ENCODE data around the gene SMAD6.

DNA sequence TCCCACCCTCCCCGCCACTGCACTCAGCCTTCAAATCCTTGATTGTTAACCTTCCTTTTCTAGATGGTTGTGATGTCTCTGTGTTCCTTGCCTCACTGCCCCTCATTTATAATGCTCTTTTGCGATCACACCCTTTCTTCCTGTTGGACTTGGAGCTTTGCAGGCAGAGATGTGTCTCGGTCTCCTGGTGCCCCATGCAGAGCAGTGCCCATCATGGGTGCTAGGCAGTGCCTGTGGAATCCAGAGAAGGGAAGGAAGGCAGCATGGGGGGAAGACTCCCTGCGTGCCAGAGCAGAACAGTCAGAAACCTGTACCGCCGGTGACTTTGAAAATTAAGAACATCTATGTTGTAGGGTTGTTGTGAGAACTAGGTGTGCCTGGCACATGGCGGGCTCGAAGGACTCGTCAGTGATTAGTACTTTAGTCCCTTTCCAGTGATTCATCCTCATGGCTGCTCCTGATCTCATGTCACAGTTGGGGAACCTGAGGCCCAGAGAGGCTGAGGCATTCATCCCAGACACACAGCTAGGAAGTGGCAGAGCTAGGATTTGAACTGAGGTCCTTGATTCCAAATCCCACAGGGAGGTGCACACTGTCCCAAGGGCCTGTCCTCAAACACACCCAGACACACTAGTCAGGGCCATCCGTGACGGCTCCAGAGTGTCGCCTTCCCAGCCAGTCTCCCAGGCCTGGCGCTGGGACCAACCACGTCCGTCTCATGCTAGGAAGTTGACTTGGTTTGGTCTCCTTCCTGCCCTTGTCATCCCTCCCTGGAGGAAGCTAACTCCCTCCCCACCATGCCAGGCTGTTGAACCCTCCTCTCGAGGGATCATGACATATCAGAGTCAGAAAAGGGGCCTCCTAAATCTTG lies 58.3 kb downstream of the SMAD6 start:
- no peak for TF ChIP-seq POLR2A (IDR thresholded peaks at IDR 0.05)
- TF ChIP-seq, protein P1, sequence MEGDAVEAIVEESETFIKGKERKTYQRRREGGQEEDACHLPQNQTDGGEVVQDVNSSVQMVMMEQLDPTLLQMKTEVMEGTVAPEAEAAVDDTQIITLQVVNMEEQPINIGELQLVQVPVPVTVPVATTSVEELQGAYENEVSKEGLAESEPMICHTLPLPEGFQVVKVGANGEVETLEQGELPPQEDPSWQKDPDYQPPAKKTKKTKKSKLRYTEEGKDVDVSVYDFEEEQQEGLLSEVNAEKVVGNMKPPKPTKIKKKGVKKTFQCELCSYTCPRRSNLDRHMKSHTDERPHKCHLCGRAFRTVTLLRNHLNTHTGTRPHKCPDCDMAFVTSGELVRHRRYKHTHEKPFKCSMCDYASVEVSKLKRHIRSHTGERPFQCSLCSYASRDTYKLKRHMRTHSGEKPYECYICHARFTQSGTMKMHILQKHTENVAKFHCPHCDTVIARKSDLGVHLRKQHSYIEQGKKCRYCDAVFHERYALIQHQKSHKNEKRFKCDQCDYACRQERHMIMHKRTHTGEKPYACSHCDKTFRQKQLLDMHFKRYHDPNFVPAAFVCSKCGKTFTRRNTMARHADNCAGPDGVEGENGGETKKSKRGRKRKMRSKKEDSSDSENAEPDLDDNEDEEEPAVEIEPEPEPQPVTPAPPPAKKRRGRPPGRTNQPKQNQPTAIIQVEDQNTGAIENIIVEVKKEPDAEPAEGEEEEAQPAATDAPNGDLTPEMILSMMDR (IDR thresholded peaks at IDR 0.05): no peak

All from body of pancreas (tissue), 4 donors.